ENCODE measurements around the gene NOCT. TPM values are rescaled to one million over a fixed set of nuclear protein-coding genes. Genes with fewer than 3 reads are reported as not detected.

The NOCT gene
- total and polyA plus RNA-seq, 2 experiments from 2014 or later = 16.0 to 76.6 TPM

DNA sequence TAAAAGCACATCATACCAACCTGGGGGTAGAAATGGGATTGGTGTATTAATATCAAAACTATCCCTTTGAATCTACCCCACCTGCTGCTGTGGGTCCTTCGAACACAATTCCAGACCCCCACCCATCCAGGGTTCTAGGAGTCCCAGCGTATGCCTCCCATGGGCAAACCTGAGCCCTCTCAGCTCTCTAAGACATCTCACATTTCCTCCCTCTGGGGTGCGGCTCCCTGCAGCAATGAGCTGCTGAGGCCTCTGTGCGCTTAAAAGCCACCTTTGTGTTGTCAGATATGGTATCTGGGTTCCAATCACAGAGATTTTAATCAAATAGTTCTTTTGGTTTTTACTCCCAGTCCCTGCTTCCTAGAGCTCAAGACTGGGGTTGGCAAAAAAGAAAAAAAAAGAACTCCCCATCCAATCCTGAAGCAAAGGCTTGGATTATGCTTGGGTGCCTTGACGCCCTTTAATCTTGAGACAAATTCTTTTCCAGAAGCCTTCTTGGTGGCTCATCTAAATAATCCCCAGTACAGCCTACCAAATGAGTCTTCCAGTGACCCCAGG is 37.5 kb upstream of the NOCT start:
- Mint-ChIP-seq H3K9me3 (no peaks in the 10 kb centered on the region), H3K27ac (no peak overlapping the region), H3K4me1 (peaks cover 52% of the 10 kb centered on the region), H3K36me3 (ENCODE audit: low read depth) (no peaks in the 10 kb centered on the region), H3K27me3 (ENCODE audit: insufficient read depth, low read depth, poor library complexity) (peaks cover 2% of the 10 kb centered on the region), H3K4me3 (no peak overlapping the region; the same call in 2 of the 3 replicates)
- peak overlapping the region; percentile 10; the same call in 1 of the 2 replicates for H3K4me3 ChIP-seq
- H3K9me2 ChIP-seq (ENCODE audit: insufficient read depth) = no peaks in the 10 kb centered on the region
- ATAC-seq (peak; percentile 41), DNase-seq (ENCODE audit: low spot score) (peak; percentile 49)
- peaks cover 49% of the 10 kb centered on the region for H3K4me1 ChIP-seq (ENCODE audit: insufficient read depth)
- H3K27ac ChIP-seq (ENCODE audit: low read depth) = peak overlapping the region; percentile 65
- TF ChIP-seq EZH2phosphoT487 (IDR thresholded peaks at IDR 0.05; ENCODE audit: unreplicated experiment) = no peak
- TF ChIP-seq ZNF114 (CRISPR knock-in tag; IDR thresholded peaks at IDR 0.05) = no peak
- no peak for TF ChIP-seq CREB1 (CRISPR knock-in tag; IDR thresholded peaks at IDR 0.05; ENCODE audit: low read depth)
- TF ChIP-seq JUNB (IDR thresholded peaks at IDR 0.05; ENCODE audit: unreplicated experiment) = no peak
- no peak for TF ChIP-seq CTCF (conservative IDR thresholded peaks at IDR 0.05; ENCODE audit: low read depth in 2 of 2)
- no peak for TF ChIP-seq ZNF331 (CRISPR knock-in tag; IDR thresholded peaks at IDR 0.05; ENCODE audit: low read depth)
- TF ChIP-seq POLR2AphosphoS5 (IDR thresholded peaks at IDR 0.05; ENCODE audit: low read depth) = no peak
- TF ChIP-seq, protein P1, sequence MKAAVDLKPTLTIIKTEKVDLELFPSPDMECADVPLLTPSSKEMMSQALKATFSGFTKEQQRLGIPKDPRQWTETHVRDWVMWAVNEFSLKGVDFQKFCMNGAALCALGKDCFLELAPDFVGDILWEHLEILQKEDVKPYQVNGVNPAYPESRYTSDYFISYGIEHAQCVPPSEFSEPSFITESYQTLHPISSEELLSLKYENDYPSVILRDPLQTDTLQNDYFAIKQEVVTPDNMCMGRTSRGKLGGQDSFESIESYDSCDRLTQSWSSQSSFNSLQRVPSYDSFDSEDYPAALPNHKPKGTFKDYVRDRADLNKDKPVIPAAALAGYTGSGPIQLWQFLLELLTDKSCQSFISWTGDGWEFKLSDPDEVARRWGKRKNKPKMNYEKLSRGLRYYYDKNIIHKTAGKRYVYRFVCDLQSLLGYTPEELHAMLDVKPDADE (IDR thresholded peaks at IDR 0.05) = no peak
- no peak for TF ChIP-seq STAT1 (IDR thresholded peaks at IDR 0.05; ENCODE audit: unreplicated experiment)
- TF ChIP-seq, protein P2, sequence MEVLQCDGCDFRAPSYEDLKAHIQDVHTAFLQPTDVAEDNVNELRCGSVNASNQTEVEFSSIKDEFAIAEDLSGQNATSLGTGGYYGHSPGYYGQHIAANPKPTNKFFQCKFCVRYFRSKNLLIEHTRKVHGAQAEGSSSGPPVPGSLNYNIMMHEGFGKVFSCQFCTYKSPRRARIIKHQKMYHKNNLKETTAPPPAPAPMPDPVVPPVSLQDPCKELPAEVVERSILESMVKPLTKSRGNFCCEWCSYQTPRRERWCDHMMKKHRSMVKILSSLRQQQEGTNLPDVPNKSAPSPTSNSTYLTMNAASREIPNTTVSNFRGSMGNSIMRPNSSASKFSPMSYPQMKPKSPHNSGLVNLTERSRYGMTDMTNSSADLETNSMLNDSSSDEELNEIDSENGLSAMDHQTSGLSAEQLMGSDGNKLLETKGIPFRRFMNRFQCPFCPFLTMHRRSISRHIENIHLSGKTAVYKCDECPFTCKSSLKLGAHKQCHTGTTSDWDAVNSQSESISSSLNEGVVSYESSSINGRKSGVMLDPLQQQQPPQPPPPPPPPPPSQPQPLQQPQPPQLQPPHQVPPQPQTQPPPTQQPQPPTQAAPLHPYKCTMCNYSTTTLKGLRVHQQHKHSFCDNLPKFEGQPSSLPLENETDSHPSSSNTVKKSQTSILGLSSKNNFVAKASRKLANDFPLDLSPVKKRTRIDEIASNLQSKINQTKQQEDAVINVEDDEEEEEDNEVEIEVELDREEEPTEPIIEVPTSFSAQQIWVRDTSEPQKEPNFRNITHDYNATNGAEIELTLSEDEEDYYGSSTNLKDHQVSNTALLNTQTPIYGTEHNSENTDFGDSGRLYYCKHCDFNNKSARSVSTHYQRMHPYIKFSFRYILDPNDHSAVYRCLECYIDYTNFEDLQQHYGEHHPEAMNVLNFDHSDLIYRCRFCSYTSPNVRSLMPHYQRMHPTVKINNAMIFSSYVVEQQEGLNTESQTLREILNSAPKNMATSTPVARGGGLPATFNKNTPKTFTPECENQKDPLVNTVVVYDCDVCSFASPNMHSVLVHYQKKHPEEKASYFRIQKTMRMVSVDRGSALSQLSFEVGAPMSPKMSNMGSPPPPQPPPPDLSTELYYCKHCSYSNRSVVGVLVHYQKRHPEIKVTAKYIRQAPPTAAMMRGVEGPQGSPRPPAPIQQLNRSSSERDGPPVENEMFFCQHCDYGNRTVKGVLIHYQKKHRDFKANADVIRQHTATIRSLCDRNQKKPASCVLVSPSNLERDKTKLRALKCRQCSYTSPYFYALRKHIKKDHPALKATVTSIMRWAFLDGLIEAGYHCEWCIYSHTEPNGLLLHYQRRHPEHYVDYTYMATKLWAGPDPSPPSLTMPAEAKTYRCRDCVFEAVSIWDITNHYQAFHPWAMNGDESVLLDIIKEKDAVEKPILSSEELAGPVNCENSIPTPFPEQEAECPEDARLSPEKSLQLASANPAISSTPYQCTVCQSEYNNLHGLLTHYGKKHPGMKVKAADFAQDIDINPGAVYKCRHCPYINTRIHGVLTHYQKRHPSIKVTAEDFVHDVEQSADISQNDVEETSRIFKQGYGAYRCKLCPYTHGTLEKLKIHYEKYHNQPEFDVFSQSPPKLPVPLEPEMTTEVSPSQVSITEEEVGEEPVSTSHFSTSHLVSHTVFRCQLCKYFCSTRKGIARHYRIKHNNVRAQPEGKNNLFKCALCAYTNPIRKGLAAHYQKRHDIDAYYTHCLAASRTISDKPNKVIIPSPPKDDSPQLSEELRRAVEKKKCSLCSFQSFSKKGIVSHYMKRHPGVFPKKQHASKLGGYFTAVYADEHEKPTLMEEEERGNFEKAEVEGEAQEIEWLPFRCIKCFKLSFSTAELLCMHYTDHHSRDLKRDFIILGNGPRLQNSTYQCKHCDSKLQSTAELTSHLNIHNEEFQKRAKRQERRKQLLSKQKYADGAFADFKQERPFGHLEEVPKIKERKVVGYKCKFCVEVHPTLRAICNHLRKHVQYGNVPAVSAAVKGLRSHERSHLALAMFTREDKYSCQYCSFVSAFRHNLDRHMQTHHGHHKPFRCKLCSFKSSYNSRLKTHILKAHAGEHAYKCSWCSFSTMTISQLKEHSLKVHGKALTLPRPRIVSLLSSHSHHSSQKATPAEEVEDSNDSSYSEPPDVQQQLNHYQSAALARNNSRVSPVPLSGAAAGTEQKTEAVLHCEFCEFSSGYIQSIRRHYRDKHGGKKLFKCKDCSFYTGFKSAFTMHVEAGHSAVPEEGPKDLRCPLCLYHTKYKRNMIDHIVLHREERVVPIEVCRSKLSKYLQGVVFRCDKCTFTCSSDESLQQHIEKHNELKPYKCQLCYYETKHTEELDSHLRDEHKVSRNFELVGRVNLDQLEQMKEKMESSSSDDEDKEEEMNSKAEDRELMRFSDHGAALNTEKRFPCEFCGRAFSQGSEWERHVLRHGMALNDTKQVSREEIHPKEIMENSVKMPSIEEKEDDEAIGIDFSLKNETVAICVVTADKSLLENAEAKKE (CRISPR knock-in tag; IDR thresholded peaks at IDR 0.05) = no peak
- TF ChIP-seq EZH2 (IDR thresholded peaks at IDR 0.05; ENCODE audit: low read depth, unreplicated experiment) = no peak
- TF ChIP-seq NANOG (IDR thresholded peaks at IDR 0.05; ENCODE audit: borderline replicate concordance) = no peak
- TF ChIP-seq REST (IDR thresholded peaks at IDR 0.05; ENCODE audit: unreplicated experiment) = no peak
- H3K4me2 ChIP-seq = peak overlapping the region; percentile 61
- no peaks in the 10 kb centered on the region for H3K79me2 ChIP-seq (replicated peaks; ENCODE audit: insufficient read depth)
- H3F3A ChIP-seq (replicated peaks; ENCODE audit: low read depth) = 0 out of 2 replicates have a peak, but pooled peaks cover 3% of the 10 kb centered on the region
- no peaks in the 10 kb centered on the region for H3K36me3 ChIP-seq (ENCODE audit: insufficient read depth)
- H4K20me1 ChIP-seq (replicated peaks; ENCODE audit: insufficient read depth) = no peaks in the 10 kb centered on the region
- no peak overlapping the region for H2AFZ ChIP-seq
- no peaks in the 10 kb centered on the region for H3K27me3 ChIP-seq (ENCODE audit: insufficient read depth)
